Mucosa of rectum (tissue), 2 donors: Measurements from ENCODE around the gene PTGDS.

ENCODE experiments used
- H3K27ac ChIP-seq, 2 donors: one replicate each; pipeline ENCODE4 v1.7.0; 2013; ENCODE audit warnings: inconsistent platforms in 2 of 2, low read depth in 2 of 2, low read length in 2 of 2
- H3K27me3 ChIP-seq, 2 donors: one replicate each; pipeline ENCODE4 v1.7.0; 2013; ENCODE audit warnings: low read length in 2 of 2; ENCODE audit not compliant: control insufficient read depth in 2 of 2, insufficient read depth in 2 of 2
- H3K36me3 ChIP-seq, 2 donors: one replicate each; pipeline ENCODE4 v1.7.0; 2013; ENCODE audit warnings: low read length in 2 of 2; ENCODE audit not compliant: control insufficient read depth in 2 of 2, insufficient read depth in 2 of 2
- H3K4me1 ChIP-seq, 2 donors: one replicate each; pipeline ENCODE4 v1.7.0; 2013; ENCODE audit warnings: low read length in 2 of 2, mild to moderate bottlenecking in 1 of 2; ENCODE audit not compliant: control insufficient read depth in 2 of 2, insufficient read depth in 2 of 2
- H3K4me3 ChIP-seq, 2 donors: one replicate each; pipeline ENCODE4 v1.7.0; 2013; ENCODE audit warnings: low read length in 2 of 2
- H3K9ac ChIP-seq, 2 donors: one replicate each; pipeline ENCODE4 v1.7.0; 2013; ENCODE audit warnings: low read length in 2 of 2, low read depth in 1 of 2, mild to moderate bottlenecking in 1 of 2
- H3K9me3 ChIP-seq, 2 donors: one replicate each; pipeline ENCODE4 v1.7.0; 2013; ENCODE audit warnings: low read length in 2 of 2; ENCODE audit not compliant: control insufficient read depth in 2 of 2
- donor health status: healthy.
- donor health status: Normal muscosa, but diverticular disease.

PTGDS gene

GRCh38 chr9:136958898-136959850, 18.1 kb upstream of the PTGDS start:
- no peak overlapping the region for H3K27ac ChIP-seq
- H3K9me3 ChIP-seq: no peaks in the 10 kb centered on the region
- H3K4me1 ChIP-seq: peaks cover 3% of the 10 kb centered on the region in 2 donors
- H3K27me3 ChIP-seq: no peaks in the 10 kb centered on the region
- no peaks in the 10 kb centered on the region for H3K36me3 ChIP-seq
- no peak overlapping the region for H3K9ac ChIP-seq
- H3K4me3 ChIP-seq: no peak overlapping the region

- H3K9me3 ChIP-seq: no peaks in the 10 kb centered on the region
- no peak overlapping the region for H3K4me3 ChIP-seq
- H3K27me3 ChIP-seq: no peaks in the 10 kb centered on the region
- H3K36me3 ChIP-seq: no peaks in the 10 kb centered on the region
- no peak overlapping the region for H3K27ac ChIP-seq
- no peak overlapping the region for H3K9ac ChIP-seq
- H3K4me1 ChIP-seq: peaks cover 8 to 10% of the 10 kb centered on the region in 2 donors
Measured at GRCh38 chr9:136960212-136960937, 16.9 kb upstream of the PTGDS start.

DNA sequence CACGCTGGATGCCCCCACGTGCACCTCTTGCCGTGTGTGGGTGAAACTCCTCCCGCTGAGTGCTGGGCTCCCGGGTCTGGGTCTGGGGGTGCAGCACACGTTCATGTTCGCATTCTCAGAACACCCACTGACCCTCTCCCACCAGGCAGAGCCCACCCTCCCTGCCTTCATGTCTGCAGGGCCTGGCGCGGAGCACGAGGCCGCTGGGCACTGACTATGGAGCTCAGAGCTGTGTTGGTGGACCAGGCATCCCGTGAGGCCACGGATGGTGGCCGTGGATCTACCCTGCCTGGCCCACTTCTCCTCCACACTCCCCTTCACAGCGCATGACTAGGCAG, 16.4 kb upstream of the PTGDS start:
- Histone ChIP-seq H3K4me1 (peaks cover 8 to 10% of the 10 kb centered on the region in 2 donors), H3K27ac (no peak overlapping the region), H3K9ac (no peak overlapping the region)

DNA sequence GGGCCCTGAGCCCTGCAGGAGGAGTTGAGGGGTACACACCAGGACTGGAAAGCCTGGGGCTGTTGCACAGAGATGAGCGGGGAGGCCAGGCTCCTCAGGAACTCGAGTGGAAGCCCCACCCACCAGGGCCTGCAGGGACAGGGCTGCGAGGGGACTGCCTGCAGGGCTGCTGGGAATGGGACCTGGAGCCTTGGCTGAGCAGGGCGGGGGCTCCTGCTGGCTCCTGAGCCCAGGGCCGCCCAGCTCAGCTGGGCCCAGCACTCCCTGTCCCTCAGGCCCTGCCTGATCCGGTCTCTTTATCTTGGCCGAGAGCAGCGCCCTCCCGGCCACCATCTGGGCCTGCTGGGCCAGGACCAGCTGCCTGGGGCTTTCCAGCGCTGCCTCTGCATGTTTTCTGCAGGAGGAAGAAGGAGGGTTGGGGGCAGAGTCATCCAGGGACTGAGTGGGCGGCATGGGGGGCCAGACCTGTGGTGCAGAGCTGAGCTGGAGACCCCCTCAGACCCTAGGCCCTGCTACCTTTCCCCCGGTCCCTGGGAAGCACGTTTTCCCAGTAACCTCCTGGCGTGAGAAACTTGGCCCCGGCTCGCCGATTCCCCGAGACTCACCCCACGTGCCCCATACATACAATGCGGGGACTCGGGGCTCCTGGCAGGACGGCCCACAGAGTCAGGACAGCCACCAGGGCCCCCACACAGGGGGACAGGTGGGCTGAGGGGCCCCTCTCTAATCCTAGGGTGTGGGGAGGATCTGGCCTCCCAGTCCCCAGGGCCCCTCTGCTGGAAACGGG, 15.8 kb upstream of the PTGDS start:
- H3K27ac ChIP-seq: no peak overlapping the region

More for the DNA sequence above, 16.4 kb upstream of the PTGDS start:
- no peak overlapping the region for H3K4me3 ChIP-seq
- no peaks in the 10 kb centered on the region for H3K9me3 ChIP-seq
- no peaks in the 10 kb centered on the region for H3K36me3 ChIP-seq
- no peaks in the 10 kb centered on the region for H3K27me3 ChIP-seq

DNA sequence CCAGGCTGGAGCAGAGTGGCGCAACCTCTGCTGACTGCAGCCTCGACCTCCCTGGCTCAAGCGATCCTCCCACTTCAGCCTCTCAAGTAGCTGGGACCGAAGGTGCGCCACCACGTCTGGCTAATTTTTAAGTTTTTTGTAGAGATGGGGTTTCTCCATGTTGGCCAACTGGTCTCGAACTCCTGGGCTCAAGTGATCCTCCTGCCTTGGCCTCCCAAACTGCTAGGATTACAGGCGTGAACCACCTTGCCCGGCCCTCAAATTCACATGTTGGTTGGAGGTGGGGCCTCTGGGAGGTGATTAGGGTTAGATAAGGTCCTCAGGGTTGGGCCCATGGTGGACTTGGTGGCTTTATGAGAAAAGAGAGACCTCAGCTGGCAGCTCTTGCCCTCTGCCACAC, 15.1 kb upstream of the PTGDS start:
- H3K9ac ChIP-seq: no peak overlapping the region
- H3K36me3 ChIP-seq: no peaks in the 10 kb centered on the region
- H3K27ac ChIP-seq: no peak overlapping the region
- H3K4me1 ChIP-seq: peaks cover 8 to 10% of the 10 kb centered on the region in 2 donors
- H3K27me3 ChIP-seq: no peaks in the 10 kb centered on the region
- no peaks in the 10 kb centered on the region for H3K9me3 ChIP-seq
- H3K4me3 ChIP-seq: no peak overlapping the region

More for the DNA sequence above, 15.8 kb upstream of the PTGDS start:
- Histone ChIP-seq H3K27me3 (no peaks in the 10 kb centered on the region), H3K4me1 (peaks cover 8 to 10% of the 10 kb centered on the region in 2 donors), H3K9me3 (no peaks in the 10 kb centered on the region), H3K9ac (no peak overlapping the region), H3K4me3 (no peak overlapping the region), H3K36me3 (no peaks in the 10 kb centered on the region)

GRCh38 chr9:136962701-136963248, 14.5 kb upstream of the PTGDS start:
- no peak overlapping the region for H3K9ac ChIP-seq
- H3K4me3 ChIP-seq: no peak overlapping the region
- no peaks in the 10 kb centered on the region for H3K9me3 ChIP-seq
- H3K4me1 ChIP-seq: peaks cover 8 to 10% of the 10 kb centered on the region in 2 donors
- H3K27me3 ChIP-seq: no peaks in the 10 kb centered on the region
- no peaks in the 10 kb centered on the region for H3K36me3 ChIP-seq
- H3K27ac ChIP-seq: no peak overlapping the region

- no peak overlapping the region for H3K4me3 ChIP-seq
- H3K9me3 ChIP-seq: no peaks in the 10 kb centered on the region
- no peaks in the 10 kb centered on the region for H3K36me3 ChIP-seq
- no peak overlapping the region for H3K27ac ChIP-seq
- no peaks in the 10 kb centered on the region for H3K27me3 ChIP-seq
- H3K9ac ChIP-seq: no peak overlapping the region
- H3K4me1 ChIP-seq: peaks cover 8 to 10% of the 10 kb centered on the region in 2 donors
Measured at GRCh38 chr9:136963341-136963740, 14.0 kb upstream of the PTGDS start.

DNA sequence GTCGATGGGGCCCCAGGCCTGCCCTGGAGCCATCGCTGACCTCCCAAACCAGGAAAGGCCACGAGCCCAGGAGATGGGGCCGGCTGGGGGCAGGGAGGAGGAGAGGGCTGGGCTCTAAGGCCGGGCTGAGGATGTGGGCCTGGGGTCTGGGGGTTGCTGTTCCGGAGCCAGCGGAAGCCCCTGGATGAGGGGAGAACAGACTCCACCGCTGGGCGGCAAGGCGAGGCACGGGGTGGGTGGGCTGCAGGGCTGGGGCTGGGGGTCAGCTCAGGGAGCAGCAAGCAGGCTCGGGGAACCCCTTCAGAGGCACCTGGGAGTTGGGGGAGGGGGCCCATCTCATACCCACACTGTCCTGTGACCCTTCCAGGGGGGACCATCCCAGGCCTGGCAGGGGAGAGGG, 13.6 kb upstream of the PTGDS start:
- H3K9me3 ChIP-seq: no peaks in the 10 kb centered on the region
- H3K4me1 ChIP-seq: peaks cover 8 to 10% of the 10 kb centered on the region in 2 donors
- no peaks in the 10 kb centered on the region for H3K36me3 ChIP-seq
- no peak overlapping the region for H3K4me3 ChIP-seq
- peak overlapping the region in 1 of 2 donors; percentile 58 for H3K9ac ChIP-seq
- H3K27ac ChIP-seq: peak overlapping the region in 1 of 2 donors; percentile 9
- no peaks in the 10 kb centered on the region for H3K27me3 ChIP-seq

GRCh38 chr9:136964171-136964689, 13.1 kb upstream of the PTGDS start:
- peaks cover 8 to 10% of the 10 kb centered on the region in 2 donors for H3K4me1 ChIP-seq
- no peaks in the 10 kb centered on the region for H3K27me3 ChIP-seq
- H3K9me3 ChIP-seq: no peaks in the 10 kb centered on the region
- peak overlapping the region; percentile 24 to 58 for H3K9ac ChIP-seq
- peak overlapping the region in 1 of 2 donors; percentile 30 for H3K4me3 ChIP-seq
- H3K27ac ChIP-seq: peak overlapping the region; percentile 58 to 78
- H3K36me3 ChIP-seq: no peaks in the 10 kb centered on the region
